Stimulated activated effector memory CD8-positive, alpha-beta T cell treated with anti-CD3 and anti-CD28 coated beads, Interleukin-12 subunit alpha, Interleukin-12 subunit beta, amount 100 ng/mL, for 72 hours (primary cell): ENCODE data around the gene PSPN.
A peak's percentile ranks its signal among the peaks of the same experiment; 100 is the strongest.

Source experiments
- ATAC-seq: fragments of 150-1000 bp; cut with Tn5 transposase; 2 replicates; pipeline ENCODE4 v1.10.0; 2021
- DNase-seq, 2 donors: peaks; one replicate each; pipeline ENCODE4 v3.0.0; 2021 to 2022; ENCODE audit warnings: low spot score in 2 of 2
- H3K27ac Mint-ChIP-seq: one replicate; pipeline ENCODE4 v1.8.0; 2022; ENCODE audit warnings: mild to moderate bottlenecking, mixed read lengths
- H3K36me3 Mint-ChIP-seq: one replicate; pipeline ENCODE4 v1.8.0; 2022; ENCODE audit warnings: mild to moderate bottlenecking, mixed read lengths
- H3K4me1 Mint-ChIP-seq: one replicate; pipeline ENCODE4 v1.8.0; 2022; ENCODE audit warnings: mixed read lengths
- H3K4me3 Mint-ChIP-seq: one replicate; pipeline ENCODE4 v1.8.0; 2022; ENCODE audit warnings: mild to moderate bottlenecking, mixed read lengths
- H3K9me3 Mint-ChIP-seq: one replicate; pipeline ENCODE4 v1.8.0; 2022; ENCODE audit warnings: mixed read lengths

The PSPN gene

DNA sequence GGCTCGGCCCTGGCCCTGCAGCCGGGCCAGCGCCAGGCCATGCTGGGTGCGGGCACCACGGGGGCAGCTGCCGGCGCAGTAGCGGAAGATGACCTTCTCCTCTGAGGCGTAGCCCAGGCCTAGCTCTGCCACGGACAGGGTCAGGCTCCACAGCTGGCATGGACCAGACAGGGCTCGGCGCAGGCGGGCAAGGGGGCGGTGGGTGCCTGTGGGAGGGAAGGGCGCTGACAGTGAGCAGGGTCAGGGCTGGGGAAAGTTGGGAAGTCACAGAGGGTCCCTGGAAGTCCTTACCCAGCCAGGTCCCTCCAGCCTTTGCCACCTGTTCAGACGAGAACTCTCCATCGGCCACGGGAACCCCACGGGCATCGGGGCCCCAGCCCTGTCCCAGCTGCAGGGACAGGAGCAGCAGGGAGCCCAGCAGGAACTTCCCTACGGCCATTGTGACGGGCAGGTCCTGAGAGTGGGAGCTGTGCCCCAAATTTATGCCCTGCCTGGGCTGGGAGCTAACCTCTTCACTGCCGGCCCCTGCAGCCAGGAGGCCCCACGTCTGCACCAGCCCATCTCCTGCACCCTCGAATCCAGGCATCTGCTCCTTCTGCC lies at the start of gene PSPN:
PSPN (minus strand) TSS at position 523 of the 600 bp plus-strand sequence; CDS start at position 439, 84 bp downstream.
- Mint-ChIP-seq H3K36me3 (peaks cover 33% of the 10 kb centered on the region), H3K4me3 (peak within 1 kb of the TSS; percentile 87), H3K9me3 (no peaks in the 10 kb centered on the region), H3K27ac (peak within 1 kb of the TSS; percentile 60), H3K4me1 (peaks cover 13% of the 10 kb centered on the region)
- DNase-seq = no peak
- ATAC-seq = no peak

GRCh38 chr19:6424939-6425731 lies 49.4 kb upstream of the PSPN start:
- H3K4me3 Mint-ChIP-seq = peak overlapping the region; percentile 88
- ATAC-seq (peak; percentile 93), DNase-seq (peak; percentile 94 to 99)
- H3K36me3 Mint-ChIP-seq = peaks cover 53% of the 10 kb centered on the region
- peak overlapping the region; percentile 60 for H3K27ac Mint-ChIP-seq
- no peaks in the 10 kb centered on the region for H3K9me3 Mint-ChIP-seq
- peaks cover 52% of the 10 kb centered on the region for H3K4me1 Mint-ChIP-seq

GRCh38 chr19:6424195-6424938 lies 48.6 kb upstream of the PSPN start, which contains the start of gene KHSRP:
KHSRP (minus strand) TSS chr19:6424811; CDS start chr19:6424701, 110 bp downstream.
- H3K4me1 Mint-ChIP-seq = peaks cover 46% of the 10 kb centered on the region
- peak within 1 kb of the TSS; percentile 86 for H3K27ac Mint-ChIP-seq
- H3K4me3 Mint-ChIP-seq = peak within 1 kb of the TSS; percentile 88
- DNase-seq (no peak), ATAC-seq (no peak)
- H3K36me3 Mint-ChIP-seq = peaks cover 60% of the 10 kb centered on the region
- no peaks in the 10 kb centered on the region for H3K9me3 Mint-ChIP-seq

DNA sequence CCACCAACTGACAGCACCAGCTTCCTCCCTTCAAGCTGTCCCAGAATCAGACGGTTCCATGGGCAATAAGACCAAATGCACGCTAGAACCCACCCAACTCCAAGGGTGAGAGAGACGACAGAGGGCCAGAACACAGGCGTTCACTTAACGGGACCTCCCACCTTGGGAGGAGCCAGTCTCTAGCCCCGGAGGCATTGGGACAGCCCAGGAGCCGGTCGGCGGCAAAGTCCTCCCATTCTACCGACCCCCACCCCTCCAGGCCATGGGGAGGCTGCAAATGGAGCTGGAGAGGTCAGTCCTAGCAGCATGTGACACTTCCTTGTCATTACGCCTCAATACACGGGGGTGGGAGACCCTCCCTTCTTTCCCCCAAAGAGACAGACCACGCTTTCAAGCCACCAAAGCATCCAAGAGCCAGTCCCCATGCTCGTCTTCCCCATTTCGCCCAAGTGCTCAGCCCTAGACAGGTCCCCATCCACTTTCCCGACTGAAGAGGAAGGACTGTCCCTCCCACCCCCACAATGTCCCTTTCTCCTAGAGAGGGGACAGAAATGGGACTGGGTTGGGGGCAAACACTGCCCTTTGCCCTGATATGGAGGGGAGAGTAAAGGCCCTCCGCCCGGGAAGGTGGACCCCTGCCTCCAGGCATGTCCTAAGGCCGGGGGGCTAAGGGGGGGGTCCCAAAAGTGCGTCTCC lies 47.9 kb upstream of the PSPN start:
- no peak for ATAC-seq
- H3K27ac Mint-ChIP-seq = peak overlapping the region; percentile 86
- no peaks in the 10 kb centered on the region for H3K9me3 Mint-ChIP-seq
- peaks cover 68% of the 10 kb centered on the region for H3K36me3 Mint-ChIP-seq
- peak; percentile 17 to 72 for DNase-seq
- peak overlapping the region; percentile 88 for H3K4me3 Mint-ChIP-seq
- peaks cover 45% of the 10 kb centered on the region for H3K4me1 Mint-ChIP-seq

- H3K27ac Mint-ChIP-seq = peak overlapping the region; percentile 75
- H3K36me3 Mint-ChIP-seq = peaks cover 91% of the 10 kb centered on the region
- no peak overlapping the region for H3K4me3 Mint-ChIP-seq
- H3K4me1 Mint-ChIP-seq = peaks cover 45% of the 10 kb centered on the region
- DNase-seq = no peak
- no peaks in the 10 kb centered on the region for H3K9me3 Mint-ChIP-seq
- ATAC-seq = no peak
Measured at GRCh38 chr19:6421075-6422014, 45.6 kb upstream of the PSPN start.

DNA sequence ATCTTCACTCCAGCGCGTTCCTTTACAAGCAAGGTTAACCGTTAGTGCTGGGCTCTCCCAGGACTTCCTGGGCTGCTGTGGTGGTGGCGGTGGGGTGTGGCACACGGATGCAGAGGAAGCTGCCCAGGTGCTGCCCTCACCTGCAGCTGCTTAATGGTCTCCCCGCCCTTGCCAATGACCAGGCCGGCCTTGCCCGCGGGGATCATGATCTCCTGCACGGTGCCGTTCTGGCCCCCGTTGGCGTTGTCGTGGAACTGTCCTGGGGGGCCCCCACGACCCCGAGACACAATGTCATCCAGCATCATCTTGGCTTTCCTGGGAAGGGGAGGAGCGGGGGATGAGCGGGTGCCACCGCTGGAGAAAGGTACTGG lies 42.8 kb upstream of the PSPN start:
- peaks cover 100% of the 10 kb centered on the region for H3K36me3 Mint-ChIP-seq
- H3K9me3 Mint-ChIP-seq = no peaks in the 10 kb centered on the region
- ATAC-seq = no peak
- no peak overlapping the region for H3K4me3 Mint-ChIP-seq
- no peak for DNase-seq
- H3K27ac Mint-ChIP-seq = peak overlapping the region; percentile 56
- H3K4me1 Mint-ChIP-seq = peaks cover 28% of the 10 kb centered on the region

DNA sequence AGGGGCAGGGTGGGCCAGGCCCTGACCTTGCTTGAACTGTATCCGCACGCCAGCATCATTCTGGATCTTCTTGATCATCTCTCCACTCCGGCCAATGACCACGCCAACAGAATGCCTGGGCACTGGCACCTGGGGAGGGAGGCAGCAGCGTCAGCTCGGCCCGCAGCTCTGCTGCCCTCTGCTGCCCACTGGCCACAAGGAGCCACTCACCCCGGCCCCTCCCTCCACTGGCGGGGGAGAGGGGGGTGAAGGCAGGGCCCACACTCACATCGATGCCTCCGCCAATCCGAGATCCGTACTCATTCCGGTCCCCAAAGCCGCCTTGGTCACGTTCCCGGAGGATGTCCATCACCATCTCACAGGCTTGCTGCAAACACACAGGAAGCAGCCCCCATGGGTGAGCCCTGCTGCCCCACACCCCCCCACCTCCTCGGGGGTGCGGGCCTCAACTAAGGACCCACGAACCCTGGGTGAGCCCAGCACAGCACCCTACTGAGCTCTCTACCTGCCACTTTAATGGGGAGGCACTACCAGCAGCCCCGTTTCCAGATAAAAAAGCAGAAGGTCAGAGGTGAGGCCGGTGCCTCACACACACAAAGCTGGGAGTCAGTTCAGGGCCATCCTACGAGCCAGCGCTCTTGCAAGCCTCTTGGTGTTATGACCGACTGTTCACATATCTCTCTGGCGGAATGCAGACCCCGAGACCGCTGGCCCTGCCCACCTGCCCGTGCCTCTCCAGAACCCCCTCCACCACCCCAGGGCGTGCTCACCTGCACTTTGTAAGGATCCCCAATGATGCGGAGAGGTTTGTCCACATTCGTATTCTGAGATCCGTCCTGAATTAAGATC lies 42.2 kb upstream of the PSPN start:
- peaks cover 100% of the 10 kb centered on the region for H3K36me3 Mint-ChIP-seq
- no peaks in the 10 kb centered on the region for H3K9me3 Mint-ChIP-seq
- ATAC-seq = no peak
- no peak overlapping the region for H3K4me3 Mint-ChIP-seq
- peaks cover 22% of the 10 kb centered on the region for H3K4me1 Mint-ChIP-seq
- no peak overlapping the region for H3K27ac Mint-ChIP-seq
- DNase-seq = no peak

DNA sequence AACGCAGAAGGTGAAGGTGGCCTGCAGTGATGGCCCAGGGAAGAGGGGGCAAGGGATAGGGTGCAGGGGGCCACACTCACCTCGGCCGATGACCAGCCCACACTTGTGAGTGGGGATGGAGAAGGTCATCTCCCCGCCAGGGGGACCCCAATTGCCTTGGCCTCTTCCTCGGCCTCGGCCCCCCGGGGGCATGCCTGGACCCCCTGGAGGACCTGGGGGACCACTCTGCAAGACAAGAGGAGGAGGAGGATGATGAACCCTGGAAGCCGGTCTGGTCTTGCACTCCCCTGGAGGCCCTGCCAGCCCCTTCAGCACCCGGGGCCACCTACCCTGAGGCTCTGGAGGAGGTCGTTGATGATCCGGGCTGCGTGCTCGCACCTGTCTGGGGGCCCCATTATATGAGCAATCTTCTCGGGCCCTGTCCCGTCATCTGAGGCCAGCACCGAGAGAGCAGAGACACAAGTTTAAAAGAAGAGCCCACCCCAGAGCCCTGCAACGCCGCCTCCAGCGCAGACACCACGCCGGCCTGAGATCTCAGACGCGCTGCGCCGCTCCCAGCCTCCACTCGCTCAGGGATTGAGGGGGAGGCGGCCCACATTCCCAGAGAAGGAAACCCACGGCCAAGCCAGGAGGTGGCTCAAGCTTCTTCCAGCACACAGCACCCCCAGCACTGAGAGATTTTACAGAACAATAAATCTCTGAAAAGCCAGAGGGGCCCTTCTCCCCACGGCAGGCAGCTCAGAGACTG lies 41.1 kb upstream of the PSPN start:
- peaks cover 11% of the 10 kb centered on the region for H3K4me1 Mint-ChIP-seq
- H3K9me3 Mint-ChIP-seq = no peaks in the 10 kb centered on the region
- ATAC-seq (no peak), DNase-seq (no peak)
- H3K4me3 Mint-ChIP-seq = no peak overlapping the region
- H3K36me3 Mint-ChIP-seq = peaks cover 99% of the 10 kb centered on the region
- peak overlapping the region; percentile 40 for H3K27ac Mint-ChIP-seq

GRCh38 chr19:6415591-6416190 lies 40.0 kb upstream of the PSPN start:
- H3K4me3 Mint-ChIP-seq = no peak overlapping the region
- ATAC-seq = no peak
- H3K36me3 Mint-ChIP-seq = peaks cover 87% of the 10 kb centered on the region
- no peak for DNase-seq
- no peak overlapping the region for H3K27ac Mint-ChIP-seq
- peaks cover 2% of the 10 kb centered on the region for H3K4me1 Mint-ChIP-seq
- no peaks in the 10 kb centered on the region for H3K9me3 Mint-ChIP-seq

- Mint-ChIP-seq H3K4me3 (no peak overlapping the region), H3K9me3 (no peaks in the 10 kb centered on the region), H3K27ac (no peak overlapping the region), H3K36me3 (peaks cover 80% of the 10 kb centered on the region), H3K4me1 (no peaks in the 10 kb centered on the region)
- DNase-seq (no peak), ATAC-seq (no peak)
Measured at GRCh38 chr19:6414793-6415590, 39.3 kb upstream of the PSPN start.

GRCh38 chr19:6413721-6414643 lies 38.2 kb upstream of the PSPN start:
- no peak for ATAC-seq
- Mint-ChIP-seq H3K4me3 (no peak overlapping the region), H3K27ac (no peak overlapping the region), H3K4me1 (no peaks in the 10 kb centered on the region), H3K9me3 (no peaks in the 10 kb centered on the region), H3K36me3 (peaks cover 70% of the 10 kb centered on the region)
- DNase-seq = no peak
